Measurements from ENCODE around the gene LRRC8B.

LRRC8B gene

DNA sequence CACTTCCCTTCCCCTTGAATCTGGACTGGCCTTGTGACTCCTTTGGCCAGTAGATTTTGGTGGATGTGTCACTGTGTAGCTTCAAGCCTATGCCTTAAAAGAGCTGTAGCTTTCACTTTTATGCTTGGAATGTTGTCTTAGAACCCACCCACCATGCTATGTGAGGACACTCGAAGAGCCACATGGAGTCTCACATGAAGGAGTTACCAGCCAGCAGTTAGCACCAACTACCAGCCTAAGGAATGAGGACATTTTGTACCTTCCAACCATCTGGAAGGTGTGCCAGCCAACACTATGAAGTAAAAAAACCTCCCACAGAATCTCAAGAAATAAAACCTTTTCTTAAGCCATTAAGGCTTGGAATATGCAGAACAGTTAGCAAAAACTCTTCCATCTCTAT is 50.6 kb downstream of the LRRC8B start:
- no peak for DNase-seq (ENCODE audit: low spot score)
- CTCF ChIA-PET, result no interaction called here
- H3K27ac ChIP-seq, result no peak overlapping the region
- POLR2A ChIA-PET (ENCODE audit: low non-redundant PET), result no interaction called here
- TF ChIP-seq, protein P1, sequence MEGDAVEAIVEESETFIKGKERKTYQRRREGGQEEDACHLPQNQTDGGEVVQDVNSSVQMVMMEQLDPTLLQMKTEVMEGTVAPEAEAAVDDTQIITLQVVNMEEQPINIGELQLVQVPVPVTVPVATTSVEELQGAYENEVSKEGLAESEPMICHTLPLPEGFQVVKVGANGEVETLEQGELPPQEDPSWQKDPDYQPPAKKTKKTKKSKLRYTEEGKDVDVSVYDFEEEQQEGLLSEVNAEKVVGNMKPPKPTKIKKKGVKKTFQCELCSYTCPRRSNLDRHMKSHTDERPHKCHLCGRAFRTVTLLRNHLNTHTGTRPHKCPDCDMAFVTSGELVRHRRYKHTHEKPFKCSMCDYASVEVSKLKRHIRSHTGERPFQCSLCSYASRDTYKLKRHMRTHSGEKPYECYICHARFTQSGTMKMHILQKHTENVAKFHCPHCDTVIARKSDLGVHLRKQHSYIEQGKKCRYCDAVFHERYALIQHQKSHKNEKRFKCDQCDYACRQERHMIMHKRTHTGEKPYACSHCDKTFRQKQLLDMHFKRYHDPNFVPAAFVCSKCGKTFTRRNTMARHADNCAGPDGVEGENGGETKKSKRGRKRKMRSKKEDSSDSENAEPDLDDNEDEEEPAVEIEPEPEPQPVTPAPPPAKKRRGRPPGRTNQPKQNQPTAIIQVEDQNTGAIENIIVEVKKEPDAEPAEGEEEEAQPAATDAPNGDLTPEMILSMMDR (conservative IDR thresholded peaks at IDR 0.05; ENCODE audit: low read depth), result no peak

DNA sequence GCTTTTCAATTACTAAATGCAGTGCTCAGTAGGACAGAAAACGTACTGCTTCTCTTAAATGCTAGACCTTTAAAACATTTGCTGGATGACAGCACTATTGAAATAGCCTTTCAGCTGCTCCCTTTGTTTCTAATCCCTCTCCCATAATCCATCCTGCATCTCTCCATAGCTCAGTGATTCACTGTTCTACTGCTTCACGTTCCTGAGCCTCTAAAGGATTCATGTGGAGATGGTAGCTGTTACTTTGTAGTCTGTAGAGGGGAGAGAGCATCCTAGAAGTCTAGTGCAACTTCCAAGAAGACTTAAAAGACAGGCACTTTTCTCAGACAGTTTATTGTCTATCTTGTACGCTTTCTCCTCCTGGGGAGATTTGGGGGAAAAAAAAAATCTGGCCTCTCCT is 51.4 kb downstream of the LRRC8B start:
- TF ChIP-seq, protein P1 (conservative IDR thresholded peaks at IDR 0.05; ENCODE audit: low read depth), result no peak
- ChIA-PET POLR2A (ENCODE audit: low non-redundant PET) (no interaction called here), CTCF (no interaction called here)

DNA sequence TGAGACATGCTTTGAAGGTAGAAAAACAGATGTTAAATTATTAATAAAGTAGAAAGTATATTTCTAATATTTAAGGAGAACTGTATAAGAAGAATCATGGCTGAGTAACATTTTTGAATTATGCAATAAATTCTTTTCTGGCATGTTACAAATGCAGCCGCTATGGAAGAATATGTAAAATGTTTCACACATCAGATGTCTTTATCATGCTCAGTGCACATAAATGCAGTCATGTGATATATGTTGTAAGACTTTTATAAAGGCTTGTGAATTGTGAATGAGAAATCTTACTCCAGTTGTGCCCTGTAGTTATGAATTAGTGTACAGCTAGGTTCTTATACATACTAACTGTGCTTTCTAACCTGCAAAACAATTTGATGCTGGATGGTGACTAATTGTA is 53.5 kb downstream of the LRRC8B start:
- POLR2A ChIA-PET (ENCODE audit: low non-redundant PET), result no interaction called here
- no peak overlapping the region for H3K27ac ChIP-seq
- TF ChIP-seq, protein P1 (conservative IDR thresholded peaks at IDR 0.05; ENCODE audit: low read depth), result no peak
- DNase-seq (ENCODE audit: low spot score), result no peak
- CTCF ChIA-PET, result no interaction called here

More for the DNA sequence above, 51.4 kb downstream of the LRRC8B start:
- H3K27ac ChIP-seq, result no peak overlapping the region
- DNase-seq (ENCODE audit: low spot score), result no peak

DNA sequence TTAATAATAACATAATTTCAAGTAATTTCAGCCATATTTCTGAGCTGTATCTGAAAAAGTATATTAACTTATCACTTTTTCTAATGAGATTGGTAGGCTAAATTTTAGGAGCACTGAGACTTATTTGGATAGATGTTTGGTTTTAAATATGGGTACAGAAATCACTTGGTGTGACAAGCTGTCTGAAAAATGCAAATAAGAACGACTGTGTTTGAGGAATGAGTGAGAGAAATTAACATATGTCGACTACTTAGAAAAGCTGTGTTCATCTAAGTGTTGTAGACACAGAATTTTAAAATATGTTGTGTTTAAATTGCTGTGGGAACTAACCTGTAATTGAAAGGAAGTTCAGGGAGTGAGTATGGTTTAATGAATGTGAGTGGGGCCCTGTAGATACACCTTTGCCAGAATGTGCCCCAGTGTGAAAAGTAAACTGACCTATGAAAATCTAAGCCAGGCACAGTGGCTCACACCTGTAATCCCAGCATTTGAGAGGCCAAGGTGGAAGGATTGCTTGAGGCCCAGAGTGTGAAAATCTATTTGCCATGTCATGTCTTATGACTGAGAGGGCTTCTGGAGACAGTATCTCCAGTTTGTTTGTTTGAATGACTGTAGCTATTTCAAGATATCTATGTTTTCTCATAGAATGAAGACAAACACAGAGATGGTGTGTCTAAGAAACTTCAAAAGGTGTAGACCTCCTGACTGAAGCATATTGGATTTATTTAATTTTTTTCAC is 54.5 kb downstream of the LRRC8B start:
- CTCF ChIA-PET, result interaction anchor here (1.5 kb wide), 1 partner anchor 13 kb away, joined by 3 read pairs; no protein-coding TSS in a partner anchor
- no peak for DNase-seq (ENCODE audit: low spot score)
- no peak overlapping the region for H3K27ac ChIP-seq
- TF ChIP-seq, protein P1 (conservative IDR thresholded peaks at IDR 0.05; ENCODE audit: low read depth), result no peak
- POLR2A ChIA-PET (ENCODE audit: low non-redundant PET), result no interaction called here

DNA sequence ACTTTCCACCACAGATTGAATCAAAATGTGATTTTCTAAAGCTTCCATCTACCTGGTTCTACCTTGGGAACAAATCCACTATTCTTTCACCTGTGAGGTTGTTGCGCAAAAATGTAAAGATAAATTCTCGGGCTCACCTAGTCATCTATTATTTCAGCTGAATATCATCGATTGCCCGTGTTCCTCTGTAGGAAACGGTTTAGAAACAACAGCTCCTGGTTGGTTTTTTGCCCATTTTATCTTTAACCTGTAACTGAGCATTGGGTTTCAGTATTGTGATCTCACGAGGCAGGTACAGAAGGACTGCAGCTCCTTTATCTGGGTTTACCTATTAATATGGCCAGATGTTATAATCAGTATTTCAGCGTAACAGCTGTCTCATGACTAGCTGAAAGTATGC is 55.4 kb downstream of the LRRC8B start:
- CTCF ChIA-PET, result interaction anchor here (1.5 kb wide), 1 partner anchor 14 kb away, joined by 3 read pairs; no protein-coding TSS in a partner anchor
- POLR2A ChIA-PET (ENCODE audit: low non-redundant PET), result no interaction called here
- H3K27ac ChIP-seq, result no peak overlapping the region
- DNase-seq (ENCODE audit: low spot score), result no peak
- TF ChIP-seq, protein P1 (conservative IDR thresholded peaks at IDR 0.05; ENCODE audit: low read depth), result no peak

DNA sequence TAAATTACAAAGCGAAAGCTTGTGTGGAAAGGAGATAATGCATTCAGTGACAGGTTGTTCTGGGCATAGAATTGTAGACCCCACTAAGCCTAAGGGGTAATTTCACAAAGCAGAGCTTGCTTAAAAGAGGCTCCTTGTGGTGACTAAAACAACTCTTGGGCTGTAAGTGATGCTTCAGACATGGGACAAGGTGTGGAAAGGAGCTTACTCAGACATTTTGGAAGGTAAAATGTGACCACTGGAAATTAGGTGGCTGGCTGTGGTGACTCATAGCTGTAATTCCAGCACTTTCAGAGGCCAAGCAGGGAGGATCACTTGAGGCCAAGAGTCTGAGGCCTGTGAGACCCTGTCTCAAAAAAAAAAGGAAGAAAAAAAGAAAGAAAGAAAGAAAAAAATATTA is 57.2 kb downstream of the LRRC8B start:
- ChIA-PET CTCF (interaction anchor here (0.6 kb wide), 1 partner anchor 1190 kb away, joined by 3 read pairs; no protein-coding TSS in a partner anchor), POLR2A (ENCODE audit: low non-redundant PET) (no interaction called here)
- H3K27ac ChIP-seq, result no peak overlapping the region
- DNase-seq (ENCODE audit: low spot score), result no peak
- TF ChIP-seq, protein P1 (conservative IDR thresholded peaks at IDR 0.05; ENCODE audit: low read depth), result no peak

All from RWPE1 (cell line).